ENCODE data around the gene CNOT6. TPM values are rescaled to one million over a fixed set of nuclear protein-coding genes. Genes with fewer than 3 reads are reported as not detected.

The CNOT6 gene
- total RNA-seq, 1 donor from 2014 or later, result 46.3 TPM

GRCh38 chr5:180563994-180564393 is 69.8 kb downstream of the CNOT6 start:
- Mint-ChIP-seq H3K27ac (ENCODE audit: unreplicated experiment) (no peak overlapping the region), H3K27me3 (ENCODE audit: unreplicated experiment) (no peaks in the 10 kb centered on the region), H3K36me3 (ENCODE audit: low read depth, unreplicated experiment) (peaks cover 25% of the 10 kb centered on the region), H3K9me3 (ENCODE audit: unreplicated experiment) (no peaks in the 10 kb centered on the region), H3K4me3 (ENCODE audit: unreplicated experiment) (peak overlapping the region; percentile 0), H3K4me1 (ENCODE audit: unreplicated experiment) (peaks cover 10% of the 10 kb centered on the region)
- no peak for DNase-seq (ENCODE audit: low spot score)
- no peak for TF ChIP-seq CTCF (IDR thresholded peaks at IDR 0.05; ENCODE audit: unreplicated experiment)

- Mint-ChIP-seq H3K4me3 (ENCODE audit: unreplicated experiment) (no peak overlapping the region), H3K4me1 (ENCODE audit: unreplicated experiment) (peaks cover 4% of the 10 kb centered on the region), H3K27me3 (ENCODE audit: unreplicated experiment) (no peaks in the 10 kb centered on the region), H3K27ac (ENCODE audit: unreplicated experiment) (no peak overlapping the region), H3K36me3 (ENCODE audit: low read depth, unreplicated experiment) (peaks cover 26% of the 10 kb centered on the region), H3K9me3 (ENCODE audit: unreplicated experiment) (no peaks in the 10 kb centered on the region)
- no peak for DNase-seq (ENCODE audit: low spot score)
- TF ChIP-seq CTCF (IDR thresholded peaks at IDR 0.05; ENCODE audit: unreplicated experiment), result no peak
Observed at GRCh38 chr5:180568914-180569313, 74.7 kb downstream of the CNOT6 start.

GRCh38 chr5:180575571-180575970 is 81.4 kb downstream of the CNOT6 start:
- DNase-seq (ENCODE audit: low spot score), result no peak
- Mint-ChIP-seq H3K27ac (ENCODE audit: unreplicated experiment) (no peak overlapping the region), H3K4me3 (ENCODE audit: unreplicated experiment) (no peak overlapping the region), H3K4me1 (ENCODE audit: unreplicated experiment) (peaks cover under 1% of the 10 kb centered on the region), H3K27me3 (ENCODE audit: unreplicated experiment) (no peaks in the 10 kb centered on the region), H3K36me3 (ENCODE audit: low read depth, unreplicated experiment) (peaks cover 16% of the 10 kb centered on the region), H3K9me3 (ENCODE audit: unreplicated experiment) (no peaks in the 10 kb centered on the region)
- TF ChIP-seq CTCF (IDR thresholded peaks at IDR 0.05; ENCODE audit: unreplicated experiment), result no peak

- Mint-ChIP-seq H3K27me3 (ENCODE audit: unreplicated experiment) (peaks cover 2% of the 10 kb centered on the region), H3K4me1 (ENCODE audit: unreplicated experiment) (peaks cover 6% of the 10 kb centered on the region), H3K36me3 (ENCODE audit: low read depth, unreplicated experiment) (peaks cover 8% of the 10 kb centered on the region), H3K9me3 (ENCODE audit: unreplicated experiment) (no peaks in the 10 kb centered on the region), H3K4me3 (ENCODE audit: unreplicated experiment) (no peak overlapping the region), H3K27ac (ENCODE audit: unreplicated experiment) (no peak overlapping the region)
- no peak for DNase-seq (ENCODE audit: low spot score)
- no peak for TF ChIP-seq CTCF (IDR thresholded peaks at IDR 0.05; ENCODE audit: unreplicated experiment)
Observed at GRCh38 chr5:180580681-180581080, 86.5 kb downstream of the CNOT6 start.

GRCh38 chr5:180583738-180584137 is 89.6 kb downstream of the CNOT6 start:
- no peak overlapping the region for H3K27ac Mint-ChIP-seq (ENCODE audit: unreplicated experiment)
- H3K9me3 Mint-ChIP-seq (ENCODE audit: unreplicated experiment), result no peaks in the 10 kb centered on the region
- no peak for TF ChIP-seq CTCF (IDR thresholded peaks at IDR 0.05; ENCODE audit: unreplicated experiment)
- peaks cover 2% of the 10 kb centered on the region for H3K27me3 Mint-ChIP-seq (ENCODE audit: unreplicated experiment)
- no peak overlapping the region for H3K4me3 Mint-ChIP-seq (ENCODE audit: unreplicated experiment)
- peaks cover 10% of the 10 kb centered on the region for H3K4me1 Mint-ChIP-seq (ENCODE audit: unreplicated experiment)
- no peaks in the 10 kb centered on the region for H3K36me3 Mint-ChIP-seq (ENCODE audit: low read depth, unreplicated experiment)
- no peak for DNase-seq (ENCODE audit: low spot score)
